ENCODE measurements around the gene HOXC11.

HOXC11 gene

DNA sequence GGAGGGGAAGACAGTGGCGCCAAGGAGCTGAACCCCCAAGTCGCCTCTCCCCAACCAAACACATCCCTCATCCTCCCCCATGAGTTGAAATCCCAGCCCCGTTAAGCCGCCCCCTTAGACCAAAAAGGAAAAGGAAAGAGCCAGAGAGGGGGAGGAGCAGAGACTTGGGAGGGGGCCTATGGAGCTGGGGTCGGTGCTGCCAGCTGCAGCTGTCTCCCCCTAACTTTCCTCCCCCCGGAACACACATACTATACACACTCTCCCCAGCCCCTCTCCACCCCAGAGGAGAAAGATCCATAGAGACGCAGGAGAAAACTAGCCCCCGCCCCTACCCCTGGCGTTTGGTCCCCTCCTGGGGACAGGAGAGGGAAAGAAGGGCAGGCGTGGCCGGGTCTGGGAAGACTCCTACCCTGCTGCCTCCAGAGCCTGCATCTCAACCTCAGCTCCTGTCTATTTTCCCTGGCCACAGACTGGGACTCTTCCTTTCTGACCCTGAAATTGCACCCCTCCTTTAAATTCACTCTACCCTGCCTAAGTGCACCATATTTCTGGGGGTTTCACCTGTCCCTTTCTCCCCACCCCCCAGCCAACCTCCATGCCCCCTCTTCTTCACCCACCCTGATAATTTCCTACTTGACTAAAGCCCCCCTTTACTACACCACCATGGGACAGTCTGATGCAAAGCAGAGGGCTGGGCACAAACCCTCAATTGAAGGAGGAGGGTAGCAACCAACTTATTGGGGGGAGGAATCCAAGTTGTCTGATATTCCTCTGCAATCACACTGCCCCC lies 25.4 kb downstream of the HOXC11 start:
- no peak for DNase-seq (ENCODE audit: low read depth)

GRCh38 chr12:53998900-53999236 lies 25.9 kb downstream of the HOXC11 start:
- no peak for DNase-seq (ENCODE audit: low read depth)

DNA sequence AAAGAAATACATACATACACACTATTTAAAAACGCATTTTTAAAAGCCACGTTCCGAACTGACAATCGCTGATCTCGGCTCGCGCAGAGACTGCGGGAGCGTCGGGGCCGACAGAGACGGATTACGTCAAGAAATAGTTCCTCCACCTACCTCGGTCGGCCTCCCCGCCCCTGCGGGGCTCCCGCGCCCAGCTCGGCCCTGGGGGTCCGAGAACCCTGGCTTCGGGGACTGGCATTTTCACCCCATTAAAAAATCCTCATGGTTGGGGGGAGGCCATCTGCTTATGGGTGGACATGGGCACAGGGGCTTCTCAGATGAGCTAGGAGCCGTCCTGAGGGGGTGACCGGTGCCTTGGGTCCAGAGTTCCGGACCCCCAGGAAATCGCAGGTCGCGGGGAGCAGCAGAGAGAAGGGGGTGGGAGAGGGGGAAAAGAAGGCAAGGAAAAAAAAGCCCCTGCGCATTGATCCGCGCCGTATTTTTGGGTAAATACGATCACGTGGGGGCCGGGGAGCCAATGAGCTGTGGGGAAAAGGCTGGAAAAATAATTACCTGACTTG lies 26.7 kb downstream of the HOXC11 start:
- no peak for DNase-seq (ENCODE audit: low read depth)

DNA sequence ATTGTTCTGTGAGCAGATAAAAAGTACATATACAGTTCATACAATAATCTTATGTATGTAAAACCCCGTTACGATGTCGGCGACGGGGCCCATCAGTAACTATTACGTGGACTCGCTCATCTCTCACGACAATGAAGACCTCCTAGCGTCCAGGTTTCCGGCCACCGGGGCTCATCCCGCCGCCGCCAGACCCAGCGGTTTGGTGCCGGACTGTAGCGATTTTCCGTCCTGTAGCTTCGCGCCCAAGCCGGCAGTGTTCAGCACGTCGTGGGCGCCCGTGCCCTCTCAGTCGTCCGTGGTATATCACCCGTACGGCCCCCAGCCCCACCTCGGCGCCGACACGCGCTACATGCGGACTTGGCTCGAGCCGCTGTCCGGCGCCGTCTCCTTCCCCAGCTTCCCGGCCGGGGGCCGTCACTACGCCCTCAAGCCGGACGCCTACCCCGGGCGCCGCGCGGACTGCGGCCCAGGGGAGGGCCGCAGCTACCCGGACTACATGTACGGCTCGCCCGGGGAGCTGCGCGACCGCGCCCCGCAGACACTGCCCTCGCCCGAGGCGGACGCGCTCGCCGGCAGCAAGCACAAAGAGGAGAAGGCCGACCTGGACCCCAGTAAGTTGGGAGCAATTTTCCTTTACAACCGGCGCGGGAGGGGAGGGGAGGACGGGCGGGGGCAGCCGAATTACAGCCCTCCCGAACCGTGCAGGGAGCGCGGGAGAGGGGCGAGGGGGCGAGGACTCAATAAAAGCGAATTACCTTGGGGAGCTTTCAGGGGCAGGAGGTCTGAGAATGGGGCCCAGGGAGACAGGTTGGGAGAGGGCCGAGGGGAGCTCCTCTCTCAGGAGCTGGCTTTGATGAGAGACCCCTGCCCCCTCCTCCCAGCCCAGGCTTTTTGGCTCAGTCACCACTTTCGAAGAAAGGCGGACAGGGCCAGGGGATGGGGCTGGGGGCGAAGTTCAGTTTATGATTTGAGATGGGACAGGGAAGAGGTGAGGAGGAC lies 27.5 kb downstream of the HOXC11 start, which contains the start of gene HOXC9:
TSS of gene HOXC9 (plus strand) at position 46 of the 999 bp plus-strand sequence. CDS start at position 74, 28 bp downstream.
- no peak for DNase-seq (ENCODE audit: low read depth)

GRCh38 chr12:54001283-54002187 lies 28.6 kb downstream of the HOXC11 start:
- DNase-seq (ENCODE audit: low read depth) = no peak

DNA sequence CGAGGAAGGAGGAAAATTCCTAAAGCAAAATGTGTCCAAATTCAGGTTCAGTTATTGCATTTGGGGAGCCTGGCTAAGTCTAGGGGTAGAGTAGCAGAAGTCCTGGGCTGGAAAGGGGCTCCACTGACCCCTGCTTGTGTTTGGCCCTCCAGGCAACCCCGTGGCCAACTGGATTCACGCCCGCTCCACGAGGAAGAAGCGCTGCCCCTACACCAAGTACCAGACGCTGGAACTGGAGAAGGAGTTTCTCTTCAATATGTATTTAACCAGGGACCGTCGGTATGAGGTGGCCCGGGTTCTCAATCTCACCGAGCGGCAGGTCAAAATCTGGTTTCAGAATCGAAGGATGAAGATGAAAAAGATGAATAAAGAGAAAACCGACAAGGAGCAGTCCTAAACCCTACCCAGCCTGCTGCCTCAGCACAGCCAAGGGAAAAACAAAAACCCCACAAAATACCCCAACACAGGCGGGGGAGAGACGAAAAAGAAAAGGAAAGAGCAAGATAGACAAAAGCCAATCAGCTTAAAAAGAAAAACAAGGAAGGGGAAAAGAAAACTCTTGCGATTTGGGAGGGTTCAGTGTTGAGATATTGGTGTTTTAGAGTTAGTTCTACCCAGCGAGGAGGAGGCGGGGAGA lies 29.5 kb downstream of the HOXC11 start:
- no peak for DNase-seq (ENCODE audit: low read depth)

GRCh38 chr12:54002915-54003389 lies 30.0 kb downstream of the HOXC11 start:
- no peak for DNase-seq (ENCODE audit: low read depth)

DNA sequence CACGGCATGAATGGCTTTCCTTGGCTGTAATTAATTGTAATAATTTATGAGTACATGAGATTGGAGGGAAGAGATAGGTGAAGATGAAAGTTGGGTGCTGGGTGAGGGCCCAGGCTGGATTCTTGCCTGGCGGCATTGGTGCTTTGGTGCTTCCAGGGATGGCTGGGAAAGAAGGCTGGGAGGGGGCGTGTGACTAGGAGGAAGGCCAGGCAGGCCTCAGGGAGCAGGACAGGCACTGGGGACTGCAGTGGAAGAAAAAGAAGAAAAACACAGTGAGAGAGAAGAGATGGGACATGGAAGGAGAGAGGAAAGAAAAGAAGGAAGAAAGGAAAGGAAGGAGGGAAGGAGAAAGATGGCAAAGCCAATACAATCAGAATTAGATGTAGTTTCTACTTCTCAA lies 30.7 kb downstream of the HOXC11 start:
- no peak for DNase-seq (ENCODE audit: low read depth)

DNA sequence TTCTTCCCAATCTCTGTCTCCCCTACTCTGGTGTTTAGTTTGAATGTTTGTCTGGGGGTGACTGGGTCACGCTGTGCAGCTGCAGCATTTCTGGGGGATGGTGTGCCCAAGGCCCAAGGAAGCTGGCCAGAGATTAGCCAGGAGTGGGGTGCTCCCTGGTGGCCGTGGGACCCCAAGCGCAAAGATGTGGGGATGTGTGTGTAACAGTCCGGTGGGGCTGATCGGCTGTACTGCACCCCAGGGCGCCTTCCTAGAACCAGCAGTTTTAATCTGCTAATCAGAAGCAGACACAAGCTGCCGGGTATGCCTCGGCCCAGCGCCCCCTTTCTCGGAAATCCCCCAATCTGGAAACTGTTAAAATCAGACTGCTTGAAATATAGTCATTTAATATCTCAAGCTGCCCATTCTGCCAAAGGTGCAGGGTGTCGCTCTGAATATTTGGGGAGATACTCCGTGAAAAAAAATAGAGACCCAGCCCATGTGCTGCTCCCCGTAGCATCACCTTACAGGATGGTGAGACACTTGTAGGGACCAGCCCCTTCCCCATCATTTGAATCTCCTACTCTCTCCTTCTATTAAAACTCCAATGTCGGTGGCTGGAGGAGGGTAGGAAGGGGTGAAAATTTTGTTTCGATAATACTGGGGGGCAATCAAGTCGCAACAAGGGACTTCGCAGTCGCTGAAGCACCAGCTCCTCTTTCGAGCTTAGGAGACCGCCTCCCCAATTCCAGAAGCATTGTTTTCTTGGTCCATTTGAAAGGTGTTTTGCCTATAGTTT lies 31.3 kb downstream of the HOXC11 start:
- no peak for DNase-seq (ENCODE audit: low read depth)

GRCh38 chr12:54004841-54005530 lies 32.1 kb downstream of the HOXC11 start:
- DNase-seq (ENCODE audit: low read depth) = no peak

DNA sequence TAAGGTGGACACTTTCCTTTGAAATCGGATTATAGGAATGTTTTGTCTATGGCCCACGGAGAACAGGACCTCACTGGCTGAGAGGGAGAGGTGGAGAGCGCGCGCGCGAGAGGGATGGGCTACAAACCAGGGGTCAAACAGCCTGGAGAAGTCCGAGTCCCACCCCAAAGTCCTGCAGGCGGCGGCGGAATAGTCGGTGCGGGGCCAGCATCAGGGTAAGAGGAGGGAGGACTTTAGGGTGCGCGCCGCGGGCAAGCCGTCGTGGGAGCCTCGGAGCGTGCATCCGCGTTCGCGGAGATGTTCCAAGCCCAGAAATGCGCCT lies 32.6 kb downstream of the HOXC11 start:
- DNase-seq (ENCODE audit: low read depth) = no peak

GRCh38 chr12:54005853-54006558 lies 33.1 kb downstream of the HOXC11 start:
- DNase-seq (ENCODE audit: low read depth) = peak; percentile 76

DNA sequence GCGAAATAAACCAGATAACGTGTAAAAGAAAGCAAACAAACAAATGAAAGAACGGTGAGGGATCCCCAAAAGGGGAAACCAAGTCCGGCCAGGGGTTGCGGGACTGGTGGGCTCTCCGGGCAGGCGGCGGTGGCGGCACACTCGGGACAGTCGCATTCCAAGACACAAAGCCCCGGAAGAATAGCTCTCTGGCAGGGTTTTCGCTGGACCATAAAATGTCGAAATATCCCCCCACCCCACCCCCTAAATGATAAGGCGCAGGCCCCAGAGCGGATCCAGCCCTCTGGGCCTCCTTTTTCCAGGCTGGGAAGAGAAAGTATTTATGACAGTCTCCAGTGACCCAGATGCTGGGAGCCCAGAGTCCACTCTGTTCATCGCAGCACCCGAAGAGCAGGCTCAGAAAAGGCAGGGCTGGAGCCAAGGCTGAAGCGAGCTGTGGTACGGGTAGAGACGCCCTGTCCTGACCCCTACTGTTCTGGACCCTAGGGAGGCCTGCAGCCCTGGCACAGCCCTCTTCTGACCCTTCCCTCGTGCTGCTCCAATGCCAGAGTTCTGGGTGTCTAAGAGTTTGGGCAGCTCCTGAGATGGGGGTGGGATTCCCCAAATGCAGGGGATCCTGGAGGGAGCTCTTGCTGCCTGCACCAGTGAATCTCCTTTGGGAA lies 33.8 kb downstream of the HOXC11 start:
- DNase-seq (ENCODE audit: low read depth) = no peak

DNA sequence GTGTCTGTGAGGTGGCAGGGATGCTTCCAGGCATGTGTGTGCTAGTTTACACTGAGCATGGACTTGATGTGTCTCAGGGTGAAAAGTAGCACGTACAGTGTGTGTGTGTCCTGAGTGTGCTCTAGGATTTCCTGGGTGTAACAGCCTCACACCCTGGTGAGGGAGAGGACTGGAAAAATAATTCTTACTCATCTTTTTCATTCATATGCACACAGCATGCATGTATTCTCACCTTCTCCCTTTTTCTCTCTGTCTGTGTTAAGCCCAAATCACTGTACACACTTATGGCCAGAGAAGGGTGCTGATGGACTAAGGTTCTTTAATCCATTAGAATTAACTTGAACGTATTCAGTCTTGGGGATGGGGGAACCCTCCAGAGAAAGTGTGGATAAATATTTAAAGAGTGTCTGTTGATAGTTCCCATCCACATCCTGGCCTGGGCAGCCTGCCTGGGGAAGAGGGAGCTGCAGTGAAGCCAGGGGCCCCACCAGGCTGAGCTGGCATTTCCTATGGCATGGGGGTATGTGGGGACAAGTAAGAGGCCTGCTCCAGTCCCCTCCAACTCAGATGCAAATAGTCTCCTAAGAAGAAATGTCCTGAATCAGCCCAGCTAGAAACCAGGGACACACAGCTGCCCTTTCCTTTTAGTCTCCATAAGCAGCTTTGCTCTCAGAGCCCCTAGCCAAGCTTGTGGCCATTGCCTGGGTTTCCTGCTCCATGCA lies 34.8 kb downstream of the HOXC11 start:
- DNase-seq (ENCODE audit: low read depth) = no peak

- no peak for DNase-seq (ENCODE audit: low read depth)
These were observed 35.3 kb downstream of the HOXC11 start for GRCh38 chr12:54008260-54008552.

DNA sequence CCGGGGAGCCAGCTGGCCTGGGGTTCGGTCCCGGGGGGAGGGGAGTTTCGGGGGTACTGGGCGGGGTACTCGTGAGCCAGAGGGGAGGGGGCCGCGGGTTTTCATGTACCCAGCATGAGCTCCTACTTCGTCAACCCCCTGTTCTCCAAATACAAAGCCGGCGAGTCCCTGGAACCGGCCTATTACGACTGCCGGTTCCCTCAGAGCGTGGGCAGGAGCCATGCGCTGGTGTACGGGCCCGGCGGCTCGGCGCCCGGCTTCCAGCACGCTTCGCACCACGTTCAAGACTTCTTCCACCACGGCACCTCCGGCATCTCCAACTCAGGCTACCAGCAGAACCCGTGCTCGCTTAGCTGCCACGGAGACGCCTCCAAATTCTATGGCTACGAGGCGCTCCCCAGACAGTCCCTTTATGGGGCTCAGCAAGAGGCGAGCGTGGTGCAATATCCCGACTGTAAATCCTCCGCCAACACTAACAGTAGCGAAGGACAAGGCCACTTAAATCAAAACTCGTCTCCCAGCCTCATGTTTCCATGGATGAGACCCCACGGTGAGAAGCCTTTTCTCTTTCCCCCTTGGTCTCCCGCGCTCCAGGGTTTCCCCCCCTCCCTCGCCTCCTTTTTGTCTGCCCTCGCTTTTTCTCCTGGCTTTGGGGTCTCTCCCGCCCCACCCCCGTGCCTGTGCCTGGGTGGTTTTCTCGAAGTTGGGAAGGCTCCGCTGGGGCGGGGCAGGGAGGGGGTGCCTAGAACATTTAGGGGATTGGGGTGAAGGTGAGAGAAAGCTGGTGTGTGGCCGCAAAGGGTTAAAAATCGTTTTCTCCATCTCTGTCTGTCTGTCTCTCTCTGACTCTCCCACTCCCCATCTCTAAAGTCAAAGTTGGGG lies 36.5 kb downstream of the HOXC11 start:
- no peak for DNase-seq (ENCODE audit: low read depth)
